Tibial artery (tissue), 4 donors: ENCODE measurements around the gene EPHA1.
"Not testable (repeated sequence)": the region's sequence is repeated elsewhere in the genome, so short reads cannot be mapped to it uniquely, and the experiment has no call there.

Source experiments
- DNase-seq, 2 donors: peaks; one replicate each; pipeline ENCODE4 v3.0.0-alpha.2; 2019
- H3K27ac ChIP-seq, 2 donors: fragments of 200-600 bp; sonication (generic) in 1 of 2; 1 replicate in 1 of 2; 2 replicates in 1 of 2; pipeline ENCODE4 v1.5.1; 2018 to 2019; ENCODE audit warnings: mild to moderate bottlenecking in 1 of 2
- H3K27me3 ChIP-seq, 2 donors: fragments of 200-600 bp; sonication (generic) in 1 of 2; one replicate each; pipeline versions ENCODE4 v1.5.1 to v1.6.0; 2016 to 2019
- H3K36me3 ChIP-seq, 3 donors: fragments of 200-600 bp; sonication (generic) in 2 of 3; one replicate each; pipeline ENCODE4 v1.5.1; 2016 to 2019; ENCODE audit warnings: mild to moderate bottlenecking in 2 of 3
- H3K4me1 ChIP-seq, 4 donors: fragments of 200-600 bp; sonication (generic) in 2 of 4; 1 replicate in 3 of 4; 2 replicates in 1 of 4; pipeline ENCODE4 v1.5.1; 2016 to 2019
- H3K4me3 ChIP-seq, 2 donors: fragments of 200-600 bp; sonication (generic) in 1 of 2; 1 replicate in 1 of 2; 2 replicates in 1 of 2; pipeline ENCODE4 v1.5.1; 2018 to 2019; ENCODE audit warnings: mild to moderate bottlenecking in 2 of 2
- H3K9me3 ChIP-seq, 3 donors: fragments of 200-600 bp; sonication (generic) in 1 of 3; one replicate each; pipeline ENCODE4 v1.5.1; 2016 to 2019
- intact Hi-C: fragments of 100-400 bp; cut with DNase I; formaldehyde crosslinking; loops from one replicate; pipeline ENCODE4 v1.15.0; 2023; ENCODE audit warnings: low total_unique reads
- TF ChIP-seq, protein P1 (sequence below), 2 experiments: fragments of 200-600 bp in 1 of 2; fragments of 450-650 bp in 1 of 2; IDR thresholded peaks; one replicate each; pipeline ENCODE4 v1.5.1; 2017 to 2019; ENCODE audit warnings: antibody characterized with exemption in 2 of 2, mild to moderate bottlenecking in 1 of 2, moderate library complexity in 1 of 2

EPHA1 gene

DNA sequence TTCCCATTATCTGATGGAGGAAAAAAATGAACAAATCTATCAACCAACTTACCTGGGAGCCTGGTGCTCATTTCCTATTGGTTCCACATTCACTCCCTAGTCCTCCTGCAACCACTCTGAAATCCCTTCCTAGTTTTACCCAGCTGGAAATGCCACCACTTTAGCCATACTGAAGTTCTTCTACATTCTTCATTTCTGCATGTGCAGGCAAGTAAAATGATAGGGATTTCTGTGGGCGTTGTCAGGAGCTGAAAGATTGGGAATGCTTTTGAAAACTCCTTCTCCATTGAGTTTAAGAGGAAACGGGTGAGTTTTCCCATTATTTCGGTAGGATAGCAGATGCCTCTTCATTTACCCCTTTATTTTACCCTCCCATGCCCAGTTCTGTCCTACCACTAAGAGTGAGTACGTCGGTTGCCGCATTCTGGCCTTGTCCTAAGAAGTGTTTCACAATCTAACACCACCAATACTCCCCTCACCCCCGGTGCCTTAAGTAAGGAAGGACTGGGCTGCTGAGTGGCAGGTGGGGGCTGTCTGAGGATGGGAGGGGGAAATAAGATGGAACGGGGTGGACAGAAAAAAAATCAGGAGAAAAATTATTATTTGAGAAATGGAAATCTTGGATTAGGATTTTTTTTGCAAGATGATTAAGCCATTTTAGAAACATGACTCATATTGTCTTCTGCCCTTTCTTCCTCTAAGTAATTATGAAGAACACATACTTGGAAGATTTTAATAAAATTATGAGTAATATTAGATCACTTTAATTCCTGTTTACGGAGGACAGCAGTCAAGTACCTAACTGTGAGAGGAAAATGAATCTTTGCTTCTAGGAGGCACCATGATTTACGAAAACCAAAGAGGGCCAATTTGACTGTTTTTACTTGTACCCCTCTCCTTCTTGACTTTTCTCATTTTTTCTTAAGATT, 21.4 kb upstream of the EPHA1 start:
- no peak for DNase-seq
- Histone ChIP-seq H3K36me3 (no peaks in the 10 kb centered on the region), H3K9me3 (no peaks in the 10 kb centered on the region), H3K27me3 (no peaks in the 10 kb centered on the region), H3K4me1 (no peaks in the 10 kb centered on the region), H3K27ac (no peak overlapping the region), H3K4me3 (no peak overlapping the region)
- TF ChIP-seq, protein P1, sequence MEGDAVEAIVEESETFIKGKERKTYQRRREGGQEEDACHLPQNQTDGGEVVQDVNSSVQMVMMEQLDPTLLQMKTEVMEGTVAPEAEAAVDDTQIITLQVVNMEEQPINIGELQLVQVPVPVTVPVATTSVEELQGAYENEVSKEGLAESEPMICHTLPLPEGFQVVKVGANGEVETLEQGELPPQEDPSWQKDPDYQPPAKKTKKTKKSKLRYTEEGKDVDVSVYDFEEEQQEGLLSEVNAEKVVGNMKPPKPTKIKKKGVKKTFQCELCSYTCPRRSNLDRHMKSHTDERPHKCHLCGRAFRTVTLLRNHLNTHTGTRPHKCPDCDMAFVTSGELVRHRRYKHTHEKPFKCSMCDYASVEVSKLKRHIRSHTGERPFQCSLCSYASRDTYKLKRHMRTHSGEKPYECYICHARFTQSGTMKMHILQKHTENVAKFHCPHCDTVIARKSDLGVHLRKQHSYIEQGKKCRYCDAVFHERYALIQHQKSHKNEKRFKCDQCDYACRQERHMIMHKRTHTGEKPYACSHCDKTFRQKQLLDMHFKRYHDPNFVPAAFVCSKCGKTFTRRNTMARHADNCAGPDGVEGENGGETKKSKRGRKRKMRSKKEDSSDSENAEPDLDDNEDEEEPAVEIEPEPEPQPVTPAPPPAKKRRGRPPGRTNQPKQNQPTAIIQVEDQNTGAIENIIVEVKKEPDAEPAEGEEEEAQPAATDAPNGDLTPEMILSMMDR (IDR thresholded peaks at IDR 0.05), result no peak
- intact Hi-C loops, result loop anchor here (10.0 kb wide), 1 partner anchor 1085 kb away; no protein-coding TSS in a partner anchor

DNA sequence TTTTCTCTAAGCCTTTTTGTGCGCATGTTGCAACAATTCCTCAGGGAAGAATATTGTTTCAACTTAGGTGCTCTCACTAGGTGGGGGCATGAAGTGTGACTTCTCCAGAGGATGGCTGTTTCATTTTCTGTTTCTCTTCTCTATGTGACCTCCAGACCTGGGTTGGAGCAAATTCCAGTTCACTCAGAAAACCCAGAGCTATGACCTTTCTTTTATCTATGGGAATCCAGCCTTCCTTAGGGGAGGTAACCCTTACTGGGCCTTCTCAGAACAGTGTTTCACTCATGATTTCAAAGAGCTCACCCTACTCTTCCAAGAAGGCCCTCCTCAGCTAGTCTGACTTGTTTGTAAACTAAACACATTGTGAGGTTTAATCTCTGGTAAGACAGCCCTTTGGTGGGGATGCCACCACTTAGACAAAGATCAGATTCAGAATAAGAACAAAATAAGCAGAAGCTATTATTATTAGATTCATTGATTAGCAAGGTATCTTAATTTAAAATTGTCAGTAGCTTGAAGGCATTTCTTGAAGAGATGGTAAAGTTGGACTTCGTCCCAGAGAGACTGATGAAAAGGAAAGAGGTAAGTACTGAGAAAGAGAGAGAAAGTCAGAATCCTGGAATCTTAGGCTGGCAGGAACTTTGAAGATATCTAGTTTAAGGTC, 18.0 kb upstream of the EPHA1 start:
- no peaks in the 10 kb centered on the region for H3K27me3 ChIP-seq
- no peak for DNase-seq
- TF ChIP-seq, protein P1 (IDR thresholded peaks at IDR 0.05), result no peak
- no peaks in the 10 kb centered on the region for H3K9me3 ChIP-seq
- H3K4me1 ChIP-seq, result no peaks in the 10 kb centered on the region
- H3K27ac ChIP-seq, result no peak overlapping the region
- H3K36me3 ChIP-seq, result no peaks in the 10 kb centered on the region
- H3K4me3 ChIP-seq, result no peak overlapping the region
- intact Hi-C loops, result loop anchor here (10.0 kb wide), 1 partner anchor 1082 kb away; no protein-coding TSS in a partner anchor

DNA sequence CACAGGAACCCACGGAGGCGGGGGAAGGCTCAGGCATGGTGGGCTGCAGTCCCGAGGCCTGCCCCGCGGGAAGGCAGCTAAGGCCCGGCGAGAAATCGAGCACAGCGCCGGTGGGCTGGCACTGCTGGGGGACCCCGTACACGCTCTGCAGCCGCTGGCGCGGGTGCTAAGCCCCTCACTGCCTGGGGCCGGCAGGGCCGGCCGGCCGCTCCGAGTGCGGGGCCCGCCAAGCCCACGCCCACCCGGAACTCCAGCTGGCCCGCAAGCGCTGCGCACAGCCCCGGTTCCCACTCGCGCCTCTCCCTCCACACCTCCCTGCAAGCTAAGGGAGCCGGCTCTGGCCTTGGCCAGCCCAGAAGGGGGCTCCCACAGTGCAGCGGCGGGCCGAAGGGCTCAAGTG, 15.8 kb upstream of the EPHA1 start:
- H3K4me1 ChIP-seq, H3K4me3 ChIP-seq, H3K36me3 ChIP-seq, H3K27ac ChIP-seq, DNase-seq, H3K9me3 ChIP-seq, H3K27me3 ChIP-seq: not testable (repeated sequence)
- intact Hi-C loops, result loop anchor here (10.0 kb wide), 1 partner anchor 1080 kb away; no protein-coding TSS in a partner anchor

- Histone ChIP-seq H3K4me3 (no peak overlapping the region), H3K27me3 (no peaks in the 10 kb centered on the region), H3K9me3 (no peaks in the 10 kb centered on the region), H3K27ac (no peak overlapping the region), H3K4me1 (no peaks in the 10 kb centered on the region), H3K36me3 (no peaks in the 10 kb centered on the region)
- intact Hi-C loops, result loop anchor here (10.0 kb wide), 1 partner anchor 1077 kb away; no protein-coding TSS in a partner anchor
- TF ChIP-seq, protein P1 (IDR thresholded peaks at IDR 0.05), result no peak
- DNase-seq, result no peak
Measured at GRCh38 chr7:143422033-143422432, 13.4 kb upstream of the EPHA1 start.

GRCh38 chr7:143420624-143421023, 12.0 kb upstream of the EPHA1 start:
- intact Hi-C loops, result loop anchor here (10.0 kb wide), 1 partner anchor 1076 kb away; no protein-coding TSS in a partner anchor
- H3K4me1 ChIP-seq, H3K27me3 ChIP-seq, DNase-seq, H3K4me3 ChIP-seq, H3K27ac ChIP-seq, H3K9me3 ChIP-seq, H3K36me3 ChIP-seq: not testable (repeated sequence)

GRCh38 chr7:143419880-143420279, 11.2 kb upstream of the EPHA1 start:
- intact Hi-C loops, result loop anchor here (5.0 to 10.0 kb wide), 4 partner anchors 38 to 1075 kb away; partner anchors contain the start of genes FAM131B and ZYX
- Histone ChIP-seq H3K36me3 (no peaks in the 10 kb centered on the region), H3K4me1 (no peaks in the 10 kb centered on the region), H3K27ac (no peak overlapping the region), H3K9me3 (no peaks in the 10 kb centered on the region), H3K27me3 (no peaks in the 10 kb centered on the region), H3K4me3 (no peak overlapping the region)
- TF ChIP-seq, protein P1 (IDR thresholded peaks at IDR 0.05), result no peak
- no peak for DNase-seq
